ENCODE data around the gene STARD5.

DNA sequence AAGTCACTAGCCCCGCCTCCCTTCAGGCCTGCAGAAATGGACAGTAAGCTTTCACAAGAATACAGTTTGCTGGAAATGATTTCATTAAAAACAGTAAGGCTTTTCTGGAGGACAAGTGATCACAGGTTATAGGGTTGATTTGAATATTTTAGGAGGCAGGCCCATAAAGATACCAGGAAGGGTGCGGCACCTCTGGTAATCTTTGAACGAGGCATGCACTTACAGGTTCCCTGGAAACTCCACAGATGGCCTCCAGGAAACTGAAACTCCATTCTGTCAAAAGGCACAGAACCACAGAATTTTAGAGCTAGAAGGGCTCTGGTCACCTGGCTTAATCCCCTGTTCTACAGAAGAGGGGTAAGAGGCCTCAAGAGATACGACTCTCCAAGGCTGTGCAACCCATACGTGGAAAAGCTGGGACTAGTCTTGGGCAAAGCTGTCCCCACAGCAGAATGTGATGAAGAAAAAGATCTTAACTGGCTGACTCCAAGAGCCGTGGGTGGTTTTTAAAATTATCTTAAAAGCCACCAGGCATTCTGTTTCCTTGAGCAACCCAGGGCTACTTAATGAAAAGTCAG, 1.2 kb downstream of the STARD5 start:
- no peak for TF ChIP-seq CTCF (IDR thresholded peaks at IDR 0.05; ENCODE audit: insufficient read depth, low read depth, low read length)
- no peak for TF ChIP-seq EZH2 (IDR thresholded peaks at IDR 0.05; ENCODE audit: insufficient read depth, low read length)

All from astrocyte (in vitro differentiated cells and primary cell).